GM12891 (cell line): ENCODE results near the gene CYP4F2.

Experiments used
- POLR2A ChIP-seq: IDR thresholded peaks from 2 replicates; pipeline ENCODE4 v1.6.1; 2011; ENCODE audit warnings: low read depth, low read length, control low read depth
- POLR2AphosphoS5 ChIP-seq: IDR thresholded peaks from 2 replicates; pipeline ENCODE4 v1.6.1; 2011; ENCODE audit warnings: low read depth, low read length, control low read depth
- POU2F2 ChIP-seq: IDR thresholded peaks from 2 replicates; pipeline ENCODE4 v1.6.1; 2011; ENCODE audit warnings: low read depth, mild to moderate bottlenecking, control low read depth, low read length, moderate library complexity

DNA sequence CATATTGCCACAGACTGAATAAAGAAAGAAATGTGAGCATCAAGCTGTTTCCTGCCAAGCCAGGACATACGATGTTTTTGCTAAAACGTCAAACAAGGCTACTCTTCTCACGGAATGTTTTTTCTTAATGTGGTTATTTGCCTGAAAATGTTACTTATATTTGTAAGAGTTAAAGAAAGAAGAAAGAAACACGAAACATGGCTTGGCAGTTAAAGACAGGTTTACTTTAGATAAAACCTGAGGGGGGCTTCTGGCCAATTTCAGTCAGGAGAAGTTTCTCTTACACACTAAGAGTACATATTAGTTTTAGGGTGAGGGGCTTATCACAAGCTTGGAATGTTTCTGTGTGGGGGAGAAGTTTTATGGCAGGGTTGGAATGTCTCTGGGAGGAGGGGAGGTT, 46.5 kb upstream of the CYP4F2 start:
- TF ChIP-seq POLR2AphosphoS5 (no peak), POU2F2 (no peak), POLR2A (no peak)
